IPS DF 6.9 (cell line): Measurements from ENCODE around the gene ZNF282.

Experiments used
- DNase-seq: peaks from one replicate; pipeline ENCODE4 v3.0.0-alpha.2; 2013; ENCODE audit warnings: low read depth, low spot score
- H3K27ac ChIP-seq: one replicate; pipeline ENCODE4 v1.5.1; 2013; ENCODE audit warnings: low read length, control low read depth
- H3K27me3 ChIP-seq: 2 replicates; pipeline ENCODE4 v1.6.1; 2013; ENCODE audit warnings: mild to moderate bottlenecking, low read length; ENCODE audit not compliant: control insufficient read depth, insufficient read depth
- H3K36me3 ChIP-seq: 2 replicates; pipeline ENCODE4 v1.6.1; 2013; ENCODE audit warnings: low read length; ENCODE audit not compliant: control insufficient read depth, insufficient read depth
- H3K4me1 ChIP-seq: 2 replicates; pipeline ENCODE4 v1.6.1; 2013; ENCODE audit warnings: low read length; ENCODE audit not compliant: control insufficient read depth, insufficient read depth
- H3K4me3 ChIP-seq: 2 replicates; pipeline ENCODE4 v1.5.1; 2013; ENCODE audit warnings: mild to moderate bottlenecking, low read length
- H3K9me3 ChIP-seq: 2 replicates; pipeline ENCODE4 v1.6.1; 2013; ENCODE audit warnings: low read length, inconsistent platforms; ENCODE audit not compliant: control insufficient read depth, insufficient read depth
- WGBS: extraction: QIAGEN DNeasy Blood & Tissue Kit; methylation state at CpG from one replicate; pipeline ENCODE4 v1.1.7; 2013; ENCODE audit warnings: mixed read lengths, missing lambda C conversion rate; ENCODE audit not compliant: insufficient read length, insufficient coverage; 5-methylcytosine and 5-hydroxymethylcytosine counted together

Gene ZNF282

GRCh38 chr7:149166630-149167352 lies 28.6 kb upstream of the ZNF282 start:
- no peak overlapping the region for H3K27ac ChIP-seq
- peaks cover 29% of the 10 kb centered on the region for H3K36me3 ChIP-seq
- no peak overlapping the region for H3K4me3 ChIP-seq
- no peak for DNase-seq
- H3K4me1 ChIP-seq = no peaks in the 10 kb centered on the region; the same call in 1 of the 2 replicates
- no peaks in the 10 kb centered on the region for H3K9me3 ChIP-seq
- no peaks in the 10 kb centered on the region for H3K27me3 ChIP-seq

GRCh38 chr7:149171892-149172533 lies 23.3 kb upstream of the ZNF282 start:
- no peak for DNase-seq
- Histone ChIP-seq H3K36me3 (peaks cover 28% of the 10 kb centered on the region), H3K27ac (no peak overlapping the region)

GRCh38 chr7:149172534-149172920 lies 22.8 kb upstream of the ZNF282 start:
- WGBS = no CpG with 5 or more reads among the region's 1 CpG

More at GRCh38 chr7:149171892-149172533, 23.3 kb upstream of the ZNF282 start:
- H3K4me3 ChIP-seq = no peak overlapping the region
- H3K27me3 ChIP-seq = no peaks in the 10 kb centered on the region
- no CpG with 5 or more reads among the region's 9 CpGs for WGBS
- no peaks in the 10 kb centered on the region for H3K4me1 ChIP-seq
- no peaks in the 10 kb centered on the region for H3K9me3 ChIP-seq

GRCh38 chr7:149175150-149175549 lies 20.2 kb upstream of the ZNF282 start:
- peaks cover 33% of the 10 kb centered on the region for H3K36me3 ChIP-seq
- H3K27ac ChIP-seq = no peak overlapping the region
- H3K4me3 ChIP-seq = no peak overlapping the region
- no peak for DNase-seq
- H3K4me1 ChIP-seq = no peaks in the 10 kb centered on the region
- no peaks in the 10 kb centered on the region for H3K9me3 ChIP-seq
- H3K27me3 ChIP-seq = no peaks in the 10 kb centered on the region
- WGBS = no CpG with 5 or more reads among the region's 2 CpGs

More at GRCh38 chr7:149172534-149172920, 22.8 kb upstream of the ZNF282 start:
- Histone ChIP-seq H3K36me3 (peaks cover 25% of the 10 kb centered on the region), H3K9me3 (no peaks in the 10 kb centered on the region), H3K27ac (no peak overlapping the region), H3K4me1 (no peaks in the 10 kb centered on the region), H3K4me3 (no peak overlapping the region), H3K27me3 (no peaks in the 10 kb centered on the region)
- DNase-seq = no peak

- Histone ChIP-seq H3K9me3 (no peaks in the 10 kb centered on the region), H3K27ac (no peak overlapping the region)
These were observed 16.1 kb upstream of the ZNF282 start for GRCh38 chr7:149179241-149179640.

GRCh38 chr7:149180722-149181449 lies 14.5 kb upstream of the ZNF282 start:
- H3K4me3 ChIP-seq = no peak overlapping the region
- DNase-seq = no peak
- H3K4me1 ChIP-seq = no peaks in the 10 kb centered on the region
- no peaks in the 10 kb centered on the region for H3K27me3 ChIP-seq
- peaks cover 23% of the 10 kb centered on the region for H3K36me3 ChIP-seq
- H3K27ac ChIP-seq = no peak overlapping the region
- H3K9me3 ChIP-seq = no peaks in the 10 kb centered on the region

More at GRCh38 chr7:149179241-149179640, 16.1 kb upstream of the ZNF282 start:
- no peak for DNase-seq
- no CpG with 5 or more reads among the region's 19 CpGs for WGBS
- H3K4me1 ChIP-seq = no peaks in the 10 kb centered on the region
- no peak overlapping the region for H3K4me3 ChIP-seq
- H3K27me3 ChIP-seq = no peaks in the 10 kb centered on the region
- H3K36me3 ChIP-seq = peaks cover 29% of the 10 kb centered on the region

- no peak for DNase-seq
- H3K4me1 ChIP-seq = no peaks in the 10 kb centered on the region
- peaks cover 23% of the 10 kb centered on the region for H3K36me3 ChIP-seq
- no peaks in the 10 kb centered on the region for H3K9me3 ChIP-seq
- H3K27ac ChIP-seq = no peak overlapping the region
- no peaks in the 10 kb centered on the region for H3K27me3 ChIP-seq
- no peak overlapping the region for H3K4me3 ChIP-seq
These were observed 13.9 kb upstream of the ZNF282 start for GRCh38 chr7:149181450-149181790.

GRCh38 chr7:149184274-149184673 lies 11.1 kb upstream of the ZNF282 start:
- no peak overlapping the region for H3K27ac ChIP-seq
- no CpG with 5 or more reads among the region's 6 CpGs for WGBS
- no peak overlapping the region for H3K4me3 ChIP-seq
- H3K4me1 ChIP-seq = no peaks in the 10 kb centered on the region
- peaks cover 12% of the 10 kb centered on the region for H3K36me3 ChIP-seq
- no peaks in the 10 kb centered on the region for H3K27me3 ChIP-seq
- no peak for DNase-seq
- no peaks in the 10 kb centered on the region for H3K9me3 ChIP-seq

- no peaks in the 10 kb centered on the region for H3K36me3 ChIP-seq
- no peak for DNase-seq
- H3K27me3 ChIP-seq = no peaks in the 10 kb centered on the region
- no CpG with 5 or more reads among the region's 2 CpGs for WGBS
- no peak overlapping the region for H3K27ac ChIP-seq
- H3K4me1 ChIP-seq = no peaks in the 10 kb centered on the region
- no peaks in the 10 kb centered on the region for H3K9me3 ChIP-seq
- no peak overlapping the region for H3K4me3 ChIP-seq
These were observed 7.1 kb upstream of the ZNF282 start for GRCh38 chr7:149188213-149188612.

- Histone ChIP-seq H3K27ac (no peak overlapping the region), H3K27me3 (no peaks in the 10 kb centered on the region), H3K4me3 (no peak overlapping the region), H3K4me1 (no peaks in the 10 kb centered on the region), H3K9me3 (no peaks in the 10 kb centered on the region), H3K36me3 (no peaks in the 10 kb centered on the region)
- no CpG with 5 or more reads among the region's 12 CpGs for WGBS
- no peak for DNase-seq
These were observed 6.6 kb upstream of the ZNF282 start for GRCh38 chr7:149188637-149189259.
